MM.1S (cell line): Measurements from ENCODE around the gene MYLK3.

Source experiments
- DNase-seq: peaks from one replicate; pipeline ENCODE4 v3.0.0-alpha.2; 2015
- H2AFZ ChIP-seq: fragments of 300-600 bp; sonication (generic); 2 replicates; pipeline ENCODE4 v1.6.0; 2016; ENCODE audit warnings: antibody characterized with exemption, low read length
- H3F3A ChIP-seq: fragments of 300-600 bp; sonication (generic); 2 replicates; pipeline ENCODE4 v1.6.1; 2016; ENCODE audit warnings: mild to moderate bottlenecking, antibody characterized with exemption, low read length, moderate library complexity, mixed read lengths; ENCODE audit not compliant: insufficient read depth
- H3K27ac ChIP-seq: fragments of 300-600 bp; sonication (generic); 2 replicates; pipeline ENCODE4 v1.5.1; 2016; ENCODE audit warnings: mild to moderate bottlenecking, low read length
- H3K27me3 ChIP-seq: fragments of 300-600 bp; sonication (generic); replicated peaks from 2 replicates; pipeline ENCODE4 v1.6.0; 2016; ENCODE audit warnings: low read length; ENCODE audit not compliant: insufficient read depth
- H3K36me3 ChIP-seq: fragments of 300-600 bp; sonication (generic); replicated peaks from 2 replicates; pipeline ENCODE4 v1.6.1; 2016; ENCODE audit warnings: mild to moderate bottlenecking, low read length, mixed read lengths; ENCODE audit not compliant: insufficient read depth
- H3K4me1 ChIP-seq: fragments of 300-600 bp; sonication (generic); 2 replicates; pipeline ENCODE4 v1.6.1; 2016; ENCODE audit warnings: low read length, mixed read lengths
- H3K4me2 ChIP-seq: fragments of 300-600 bp; sonication (generic); 2 replicates; pipeline ENCODE4 v1.6.0; 2016; ENCODE audit warnings: low read depth, low read length
- H3K4me3 ChIP-seq: fragments of 300-600 bp; sonication (generic); 2 replicates; pipeline ENCODE4 v1.5.1; 2016; ENCODE audit warnings: low read length, mixed read lengths
- H3K79me2 ChIP-seq: fragments of 300-600 bp; sonication (generic); 2 replicates; pipeline ENCODE4 v1.6.1; 2016; ENCODE audit warnings: mixed run types, low read length, mixed read lengths
- H3K9ac ChIP-seq: fragments of 300-600 bp; sonication (generic); 2 replicates; pipeline ENCODE4 v1.6.1; 2016; ENCODE audit warnings: low read length, mixed read lengths
- H3K9me2 ChIP-seq: fragments of 300-600 bp; sonication (generic); replicated peaks from 2 replicates; pipeline ENCODE4 v1.6.1; 2016; ENCODE audit warnings: mild to moderate bottlenecking, low read length, mixed read lengths; ENCODE audit not compliant: insufficient read depth
- H3K9me3 ChIP-seq: fragments of 300-600 bp; sonication (generic); replicated peaks from 2 replicates; pipeline ENCODE4 v1.6.1; 2016; ENCODE audit warnings: mild to moderate bottlenecking, low read length, mixed read lengths; ENCODE audit not compliant: insufficient read depth
- H4K20me1 ChIP-seq: fragments of 300-600 bp; sonication (generic); 2 replicates; pipeline ENCODE4 v1.6.1; 2016; ENCODE audit warnings: mild to moderate bottlenecking, low read length, moderate library complexity, mixed read lengths; ENCODE audit not compliant: insufficient read depth
- CTCF ChIP-seq: fragments of 300-600 bp; sonication (generic); IDR thresholded peaks from 2 replicates; pipeline ENCODE4 v1.5.1; 2016; ENCODE audit warnings: antibody characterized with exemption, low read length, mixed read lengths
- EZH2 ChIP-seq: fragments of 300-600 bp; sonication (generic); optimal IDR thresholded peaks from 2 replicates; pipeline ENCODE3; 2017; ENCODE audit warnings: low read depth, mild to moderate bottlenecking, antibody characterized with exemption, low read length, mixed read lengths
- EZH2phosphoT487 ChIP-seq: fragments of 300-600 bp; sonication (generic); IDR thresholded peaks from 2 replicates; pipeline ENCODE4 v1.6.1; 2018; ENCODE audit warnings: antibody characterized with exemption, low read length

MYLK3 gene

GRCh38 chr16:46753015-46753414, 4.9 kb upstream of the MYLK3 start:
- no peaks in the 10 kb centered on the region for H3K9me3 ChIP-seq
- no peak overlapping the region for H3K27ac ChIP-seq
- no peak overlapping the region for H3K9ac ChIP-seq
- no peak for DNase-seq
- no peaks in the 10 kb centered on the region for H3K27me3 ChIP-seq
- H4K20me1 ChIP-seq, result no peaks in the 10 kb centered on the region
- H3K4me3 ChIP-seq, result no peak overlapping the region
- H2AFZ ChIP-seq, result no peak overlapping the region
- TF ChIP-seq EZH2phosphoT487 (no peak), CTCF (no peak), EZH2 (no peak)
- no peaks in the 10 kb centered on the region for H3K79me2 ChIP-seq
- no peaks in the 10 kb centered on the region for H3K9me2 ChIP-seq
- H3K4me2 ChIP-seq, result no peak overlapping the region
- no peaks in the 10 kb centered on the region for H3F3A ChIP-seq
- H3K4me1 ChIP-seq, result no peaks in the 10 kb centered on the region
- no peaks in the 10 kb centered on the region for H3K36me3 ChIP-seq

GRCh38 chr16:46751381-46751780, 3.2 kb upstream of the MYLK3 start:
- H4K20me1 ChIP-seq, result no peaks in the 10 kb centered on the region
- no peaks in the 10 kb centered on the region for H3K36me3 ChIP-seq
- H3K79me2 ChIP-seq, result no peaks in the 10 kb centered on the region
- no peaks in the 10 kb centered on the region for H3F3A ChIP-seq
- TF ChIP-seq CTCF (no peak), EZH2 (no peak), EZH2phosphoT487 (no peak)
- DNase-seq, result no peak
- H3K9ac ChIP-seq, result no peak overlapping the region
- H3K9me3 ChIP-seq, result no peaks in the 10 kb centered on the region
- H3K4me3 ChIP-seq, result no peak overlapping the region
- H3K4me2 ChIP-seq, result no peak overlapping the region
- H3K27me3 ChIP-seq, result no peaks in the 10 kb centered on the region
- no peak overlapping the region for H3K27ac ChIP-seq
- no peak overlapping the region for H2AFZ ChIP-seq
- H3K4me1 ChIP-seq, result no peaks in the 10 kb centered on the region
- no peaks in the 10 kb centered on the region for H3K9me2 ChIP-seq

GRCh38 chr16:46748775-46749705, 896 bp upstream of the MYLK3 start:
- H3K4me1 ChIP-seq, result no peaks in the 10 kb centered on the region
- no peak overlapping the region for H2AFZ ChIP-seq
- H3K9me2 ChIP-seq, result no peaks in the 10 kb centered on the region
- H3K36me3 ChIP-seq, result no peaks in the 10 kb centered on the region
- no peak overlapping the region for H3K27ac ChIP-seq
- no peaks in the 10 kb centered on the region for H3F3A ChIP-seq
- TF ChIP-seq EZH2phosphoT487 (no peak), EZH2 (no peak)
- H3K9me3 ChIP-seq, result no peaks in the 10 kb centered on the region
- no peak overlapping the region for H3K9ac ChIP-seq
- H3K4me2 ChIP-seq, result no peak overlapping the region
- H3K27me3 ChIP-seq, result no peaks in the 10 kb centered on the region
- H3K4me3 ChIP-seq, result no peak overlapping the region
- H4K20me1 ChIP-seq, result no peaks in the 10 kb centered on the region
- DNase-seq, result no peak
- no peaks in the 10 kb centered on the region for H3K79me2 ChIP-seq
